ENCODE measurements around the gene GLTPD2.

GRCh38 chr17:4743216-4743615 is 45.5 kb upstream of the GLTPD2 start:
- TF ChIP-seq CTCF (IDR thresholded peaks at IDR 0.05; ENCODE audit: low read depth, low read length, poor library complexity, severe bottlenecking) (no peak), EZH2phosphoT487 (IDR thresholded peaks at IDR 0.05; ENCODE audit: borderline replicate concordance, low read length) (no peak)
